NCI-H146 (cell line): ENCODE results near the gene PSMB2.
A peak's percentile ranks its signal among the peaks of the same experiment; 100 is the strongest.
"Not testable (repeated sequence)": the region's sequence is repeated elsewhere in the genome, so short reads cannot be mapped to it uniquely, and the experiment has no call there.

Experiments
- DNase-seq: peaks from one replicate; lab custom pipeline; 2025; lab: John Stamatoyannopoulos, UW

Gene PSMB2

GRCh38 chr1:35641233-35641866, at the start of gene PSMB2:
Gene PSMB2, minus strand, starts transcription at chr1:35641526. Its CDS starts 94 bp downstream, at chr1:35641432.
- DNase-seq: peak; percentile 88

- DNase-seq: peak; percentile 80
Observed at GRCh38 chr1:35691080-35691479, 49.8 kb upstream of the PSMB2 start.

- not testable (repeated sequence) for DNase-seq
Observed at GRCh38 chr1:35690103-35690502, 48.8 kb upstream of the PSMB2 start.

- DNase-seq: no peak
Observed at GRCh38 chr1:35688161-35688560, 46.8 kb upstream of the PSMB2 start.

GRCh38 chr1:35683012-35683411, 41.7 kb upstream of the PSMB2 start:
- no peak for DNase-seq

- no peak for DNase-seq
Observed at GRCh38 chr1:35680271-35680670, 38.9 kb upstream of the PSMB2 start.

- no peak for DNase-seq
Observed at GRCh38 chr1:35675773-35676172, 34.4 kb upstream of the PSMB2 start.

GRCh38 chr1:35674111-35674510, 32.8 kb upstream of the PSMB2 start:
- no peak for DNase-seq

GRCh38 chr1:35672116-35672515, 30.8 kb upstream of the PSMB2 start:
- no peak for DNase-seq

GRCh38 chr1:35668506-35668905, 27.2 kb upstream of the PSMB2 start:
- no peak for DNase-seq

GRCh38 chr1:35666916-35667315, 25.6 kb upstream of the PSMB2 start:
- DNase-seq: no peak

GRCh38 chr1:35666216-35666615, 24.9 kb upstream of the PSMB2 start:
- no peak for DNase-seq

GRCh38 chr1:35663434-35663833, 22.1 kb upstream of the PSMB2 start:
- DNase-seq: no peak

GRCh38 chr1:35661474-35661795, 20.1 kb upstream of the PSMB2 start:
- no peak for DNase-seq

- DNase-seq: no peak
Observed at GRCh38 chr1:35660581-35661473, 19.5 kb upstream of the PSMB2 start.

- DNase-seq: peak; percentile 48
Observed at GRCh38 chr1:35659589-35659988, 18.3 kb upstream of the PSMB2 start.

- DNase-seq: no peak
Observed at GRCh38 chr1:35657851-35658250, 16.5 kb upstream of the PSMB2 start.

GRCh38 chr1:35656863-35657232, 15.5 kb upstream of the PSMB2 start:
- DNase-seq: no peak

- DNase-seq: no peak
Observed at GRCh38 chr1:35656148-35656862, 15.0 kb upstream of the PSMB2 start.

GRCh38 chr1:35655196-35655595, 13.9 kb upstream of the PSMB2 start:
- no peak for DNase-seq

- DNase-seq: no peak
Observed at GRCh38 chr1:35650416-35650815, 9.1 kb upstream of the PSMB2 start.

- peak; percentile 9 for DNase-seq
Observed at GRCh38 chr1:35646043-35646442, 4.7 kb upstream of the PSMB2 start.

GRCh38 chr1:35644204-35644603, 2.9 kb upstream of the PSMB2 start:
- DNase-seq: peak; percentile 2
